Cardiac fibroblast (primary cell): ENCODE measurements around the gene TNIK.

Source experiments
- DNase-seq, 2 donors: peaks; one replicate each; pipeline versions ENCODE4 v3.0.0 to v3.0.0-alpha.2; 2010; ENCODE audit warnings: low read depth in 2 of 2
- H3K4me3 ChIP-seq, 2 donors: replicated peaks in 1 of 2; 1 replicate in 1 of 2; 2 replicates in 1 of 2; pipeline ENCODE4 v1.5.1; 2011; ENCODE audit warnings: low read depth in 2 of 2, low read length in 2 of 2, mild to moderate bottlenecking in 2 of 2, moderate library complexity in 1 of 2
- TF ChIP-seq, protein P1 (sequence below): IDR thresholded peaks from one replicate; pipeline ENCODE4 v1.5.1; 2011; ENCODE audit warnings: low read depth, mild to moderate bottlenecking, low read length, inconsistent platforms

Gene TNIK

DNA sequence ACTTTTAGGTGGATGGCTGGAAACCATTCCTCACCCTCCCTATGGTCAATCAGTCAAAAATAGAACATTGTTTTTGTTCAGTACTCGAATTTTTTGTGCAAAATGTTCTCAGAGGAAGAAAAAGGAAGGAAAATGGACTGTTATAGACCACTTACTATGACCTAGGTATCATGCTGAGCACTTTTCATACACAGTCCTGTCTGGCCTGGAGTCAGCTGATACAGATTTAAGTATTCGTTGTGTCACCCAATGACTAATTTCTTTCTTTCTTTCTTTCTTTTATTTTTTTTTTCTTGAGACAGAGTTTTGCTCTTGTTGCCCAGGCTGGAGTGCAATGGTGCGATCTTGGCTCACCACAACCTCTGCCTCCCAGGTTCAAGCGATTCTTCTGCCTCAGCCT lies 29.1 kb upstream of the TNIK start:
- no peak for DNase-seq

DNA sequence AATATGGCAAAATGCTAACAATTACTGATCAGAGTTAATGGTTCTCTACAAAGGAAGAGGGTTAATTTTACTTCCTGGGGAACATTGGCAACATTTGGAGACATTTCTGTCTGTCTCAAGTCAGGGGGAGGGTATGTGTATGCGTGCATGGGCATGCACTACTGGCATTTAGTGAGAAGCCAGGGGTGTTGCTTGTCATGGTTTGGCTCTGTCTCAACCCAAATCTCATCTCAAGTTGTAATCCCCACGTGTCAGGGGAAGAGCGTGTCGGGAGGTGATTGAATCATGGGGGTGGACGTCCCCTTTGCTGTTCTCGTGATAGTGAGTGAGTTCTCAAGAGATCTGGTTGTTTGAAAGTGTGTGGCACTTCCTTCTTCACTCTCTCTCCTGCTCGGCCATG lies 28.3 kb upstream of the TNIK start:
- TF ChIP-seq, protein P1, sequence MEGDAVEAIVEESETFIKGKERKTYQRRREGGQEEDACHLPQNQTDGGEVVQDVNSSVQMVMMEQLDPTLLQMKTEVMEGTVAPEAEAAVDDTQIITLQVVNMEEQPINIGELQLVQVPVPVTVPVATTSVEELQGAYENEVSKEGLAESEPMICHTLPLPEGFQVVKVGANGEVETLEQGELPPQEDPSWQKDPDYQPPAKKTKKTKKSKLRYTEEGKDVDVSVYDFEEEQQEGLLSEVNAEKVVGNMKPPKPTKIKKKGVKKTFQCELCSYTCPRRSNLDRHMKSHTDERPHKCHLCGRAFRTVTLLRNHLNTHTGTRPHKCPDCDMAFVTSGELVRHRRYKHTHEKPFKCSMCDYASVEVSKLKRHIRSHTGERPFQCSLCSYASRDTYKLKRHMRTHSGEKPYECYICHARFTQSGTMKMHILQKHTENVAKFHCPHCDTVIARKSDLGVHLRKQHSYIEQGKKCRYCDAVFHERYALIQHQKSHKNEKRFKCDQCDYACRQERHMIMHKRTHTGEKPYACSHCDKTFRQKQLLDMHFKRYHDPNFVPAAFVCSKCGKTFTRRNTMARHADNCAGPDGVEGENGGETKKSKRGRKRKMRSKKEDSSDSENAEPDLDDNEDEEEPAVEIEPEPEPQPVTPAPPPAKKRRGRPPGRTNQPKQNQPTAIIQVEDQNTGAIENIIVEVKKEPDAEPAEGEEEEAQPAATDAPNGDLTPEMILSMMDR, result no peak
- no peak overlapping the region for H3K4me3 ChIP-seq
- DNase-seq, result no peak

More for the DNA sequence above, 29.1 kb upstream of the TNIK start:
- TF ChIP-seq, protein P1, result no peak
- H3K4me3 ChIP-seq, result no peak overlapping the region

DNA sequence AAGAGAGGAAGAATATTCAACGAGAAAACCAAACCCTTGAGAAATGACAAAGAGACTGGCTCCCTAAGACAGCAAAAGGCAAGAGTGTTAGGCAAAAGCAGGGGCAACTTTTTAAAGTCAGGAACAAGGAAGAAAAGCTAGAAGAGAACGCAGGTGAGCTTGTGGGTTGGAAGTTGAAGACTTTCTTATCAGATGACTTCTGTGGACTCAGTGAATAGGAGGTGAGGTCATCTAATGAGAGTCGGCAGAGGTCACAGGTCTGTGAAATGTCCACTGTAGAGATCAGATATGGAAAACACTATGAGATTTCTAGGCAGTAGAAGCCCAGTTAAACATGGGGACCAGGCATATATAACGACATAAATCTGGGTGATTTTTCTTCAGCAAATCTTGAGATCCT lies 27.2 kb upstream of the TNIK start:
- TF ChIP-seq, protein P1, result no peak
- DNase-seq, result no peak
- H3K4me3 ChIP-seq, result no peak overlapping the region

DNA sequence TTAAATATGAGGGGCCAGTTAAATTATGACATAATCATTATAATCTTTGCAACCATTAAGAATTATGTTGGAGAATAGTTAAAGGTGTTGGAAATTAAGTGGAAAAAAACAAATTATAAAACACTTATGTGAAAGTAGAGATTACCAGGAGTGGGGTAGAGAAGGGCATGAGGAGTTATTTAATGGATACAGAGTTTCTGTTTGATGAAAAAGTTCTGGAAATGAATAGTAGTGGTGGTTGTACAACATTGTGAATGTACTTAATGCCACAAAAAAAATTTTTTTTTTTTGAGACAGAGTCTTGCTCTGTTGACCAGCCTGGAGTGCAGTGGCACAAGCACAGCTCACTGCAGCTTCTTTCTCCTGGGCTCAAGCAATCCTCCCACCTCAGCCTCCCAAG lies 25.1 kb upstream of the TNIK start:
- H3K4me3 ChIP-seq, result no peak overlapping the region
- DNase-seq, result no peak
- TF ChIP-seq, protein P1, result no peak

- DNase-seq, result no peak
- H3K4me3 ChIP-seq, result no peak overlapping the region
- TF ChIP-seq, protein P1, result no peak
Observed at GRCh38 chr3:171481011-171481410, 20.8 kb upstream of the TNIK start.

GRCh38 chr3:171480526-171480925 lies 20.3 kb upstream of the TNIK start:
- no peak overlapping the region for H3K4me3 ChIP-seq
- TF ChIP-seq, protein P1, result no peak
- peak in 1 of 2 donors; percentile 19 for DNase-seq

DNA sequence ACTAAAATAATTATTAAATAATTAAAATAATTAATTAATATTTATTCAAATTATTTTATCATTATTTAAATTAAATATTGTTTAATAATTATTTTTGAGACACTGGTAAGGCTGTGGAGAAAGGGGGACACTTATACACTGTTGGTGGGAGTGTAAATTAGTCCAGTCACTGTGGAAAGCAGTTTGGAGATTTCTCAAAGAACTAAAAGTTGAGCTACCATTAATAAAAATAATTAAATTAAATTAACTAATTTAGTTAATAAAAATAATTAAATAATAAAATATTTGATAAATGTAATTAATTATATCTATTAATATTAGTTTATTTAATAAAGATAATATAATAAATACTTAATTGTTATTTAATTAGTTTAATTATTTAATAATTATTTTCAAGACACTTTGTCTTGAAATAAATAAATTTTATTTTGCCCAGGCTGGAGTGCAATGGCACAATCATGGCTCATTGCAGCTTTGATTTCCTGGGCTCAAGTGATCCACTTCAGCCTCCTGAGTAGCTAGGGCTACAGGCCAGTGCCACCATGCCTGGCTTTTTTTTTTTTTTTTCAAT lies 16.4 kb upstream of the TNIK start:
- no peak for DNase-seq
- TF ChIP-seq, protein P1, result no peak

More for the DNA sequence above, 16.4 kb upstream of the TNIK start:
- no peak overlapping the region for H3K4me3 ChIP-seq
